Lower leg skin (tissue), 4 donors: ENCODE results near the gene CEP131. TPM values are rescaled to one million over a fixed set of nuclear protein-coding genes. Genes with fewer than 3 reads are reported as not detected.
A peak's percentile ranks its signal among the peaks of the same experiment; 100 is the strongest.

Experiments
- DNase-seq, 2 donors: peaks; one replicate each; pipeline ENCODE4 v3.0.0-alpha.2; 2019; ENCODE audit warnings: low spot score in 2 of 2
- H3K4me3 ChIP-seq: fragments of 200-600 bp; sonication (generic); 2 replicates; pipeline ENCODE4 v1.5.1; 2017; ENCODE audit warnings: mild to moderate bottlenecking, low read depth; ENCODE audit not compliant: poor library complexity, severe bottlenecking
- POLR2A ChIP-seq, 2 donors: fragments of 450-650 bp; IDR thresholded peaks; one replicate each; pipeline ENCODE4 v1.6.1; 2016 to 2017; ENCODE audit warnings: antibody characterized with exemption in 2 of 2, mild to moderate bottlenecking in 1 of 2, moderate library complexity in 1 of 2
- WGBS, 2 donors: methylation state at CpG; one replicate each; pipeline ENCODE4 v1.1.5; 2018; 5-methylcytosine and 5-hydroxymethylcytosine counted together
- intact Hi-C: fragments of 100-400 bp; cut with DNase I; formaldehyde crosslinking; loops from one replicate; pipeline ENCODE4 v1.15.0; 2023; ENCODE audit warnings: low total_unique reads
- total RNA-seq, 4 donors: library from RNA; depleted of rRNA; stranded (reverse); fragments of >200 nt; gene quantifications; one replicate each; pipeline ENCODE4 v1.1.0, GENCODE V29; 2016
- TF ChIP-seq, protein P1 (sequence below), 3 donors: fragments of 450-650 bp; IDR thresholded peaks; one replicate each; pipeline ENCODE4 v1.5.1; 2016; ENCODE audit warnings: antibody characterized with exemption in 3 of 3, mild to moderate bottlenecking in 3 of 3, moderate library complexity in 2 of 3

CEP131 gene
- total RNA-seq, 4 donors from 2014 or later = 4.3 to 12.9 (median 8.4) TPM

GRCh38 chr17:81142301-81143199 is 80.2 kb downstream of the CEP131 start:
- WGBS, 2 donors = 30 to 31% methylated on average over 13 to 14 of the region's 25 CpGs
- no peak for TF ChIP-seq POLR2A (IDR thresholded peaks at IDR 0.05)
- TF ChIP-seq, protein P1, sequence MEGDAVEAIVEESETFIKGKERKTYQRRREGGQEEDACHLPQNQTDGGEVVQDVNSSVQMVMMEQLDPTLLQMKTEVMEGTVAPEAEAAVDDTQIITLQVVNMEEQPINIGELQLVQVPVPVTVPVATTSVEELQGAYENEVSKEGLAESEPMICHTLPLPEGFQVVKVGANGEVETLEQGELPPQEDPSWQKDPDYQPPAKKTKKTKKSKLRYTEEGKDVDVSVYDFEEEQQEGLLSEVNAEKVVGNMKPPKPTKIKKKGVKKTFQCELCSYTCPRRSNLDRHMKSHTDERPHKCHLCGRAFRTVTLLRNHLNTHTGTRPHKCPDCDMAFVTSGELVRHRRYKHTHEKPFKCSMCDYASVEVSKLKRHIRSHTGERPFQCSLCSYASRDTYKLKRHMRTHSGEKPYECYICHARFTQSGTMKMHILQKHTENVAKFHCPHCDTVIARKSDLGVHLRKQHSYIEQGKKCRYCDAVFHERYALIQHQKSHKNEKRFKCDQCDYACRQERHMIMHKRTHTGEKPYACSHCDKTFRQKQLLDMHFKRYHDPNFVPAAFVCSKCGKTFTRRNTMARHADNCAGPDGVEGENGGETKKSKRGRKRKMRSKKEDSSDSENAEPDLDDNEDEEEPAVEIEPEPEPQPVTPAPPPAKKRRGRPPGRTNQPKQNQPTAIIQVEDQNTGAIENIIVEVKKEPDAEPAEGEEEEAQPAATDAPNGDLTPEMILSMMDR (IDR thresholded peaks at IDR 0.05) = no peak
- intact Hi-C loops = no loop called here
- H3K4me3 ChIP-seq = no peak overlapping the region
- peak; percentile 68 to 94 for DNase-seq

GRCh38 chr17:81140695-81141094 is 82.1 kb downstream of the CEP131 start:
- TF ChIP-seq, protein P1 (IDR thresholded peaks at IDR 0.05) = no peak
- TF ChIP-seq POLR2A (IDR thresholded peaks at IDR 0.05) = no peak
- 92 to 95% methylated on average over 36 to 37 of the region's 37 CpGs for WGBS, 2 donors
- intact Hi-C loops = no loop called here
- H3K4me3 ChIP-seq = no peak overlapping the region
- DNase-seq = no peak

DNA sequence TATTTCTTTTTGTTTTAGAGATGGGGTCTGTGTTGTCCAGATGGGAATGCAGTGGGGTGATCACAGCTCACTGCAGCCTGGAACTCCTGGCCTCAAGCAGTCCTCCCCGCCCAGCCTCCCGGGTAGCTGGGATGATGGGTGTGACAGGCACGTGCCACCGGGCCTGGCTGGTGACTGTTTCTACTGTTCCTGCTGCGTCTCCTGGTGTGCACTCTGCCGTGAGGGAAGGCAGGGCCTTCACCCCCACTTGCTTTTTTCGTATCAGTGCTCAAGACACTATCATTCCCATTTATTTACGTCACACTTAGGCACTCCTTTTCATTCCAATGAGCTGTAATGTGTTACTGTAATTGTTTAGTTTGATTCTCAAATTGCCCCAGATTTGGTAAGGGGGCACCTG is 82.7 kb downstream of the CEP131 start:
- no peak overlapping the region for H3K4me3 ChIP-seq
- no peak for DNase-seq
- no peak for TF ChIP-seq POLR2A (IDR thresholded peaks at IDR 0.05)
- TF ChIP-seq, protein P1 (IDR thresholded peaks at IDR 0.05) = no peak
- intact Hi-C loops = no loop called here
- 54 to 56% methylated on average over 8 of the region's 8 CpGs for WGBS, 2 donors

Other genes starting within 250 kb of the CEP131 start
- 10 to 100 TPM; 19.8 to 36.7 (median 26.1) TPM for gene CHMP6, start 231.1 kb downstream of the CEP131 start, total RNA-seq
- gene BAIAP2, start 187.8 kb downstream of the CEP131 start, total RNA-seq = 100 to 1,000 TPM; 190 to 308 (median 224) TPM
- not detected for gene PVALEF, start 57.5 kb downstream of the CEP131 start, total RNA-seq
- 1 to 10 TPM in 3 of 4 donors, under 1 TPM in 1; 0.81 to 3.5 (median 2.2) TPM for gene AATK, start 56.7 kb downstream of the CEP131 start, total RNA-seq
- 100 to 1,000 TPM in 1 of 4 donors, 10 to 100 TPM in 3; 40.7 to 104 (median 62.6) TPM for gene TEPSIN, start 16.1 kb upstream of the CEP131 start, total RNA-seq
- 10 to 100 TPM; 10.0 to 30.4 (median 15.9) TPM for gene NDUFAF8, start 16.4 kb upstream of the CEP131 start, total RNA-seq
- 100 to 1,000 TPM in 1 of 4 donors, 10 to 100 TPM in 3; 47.5 to 100 (median 73.3) TPM for gene SLC38A10, start 72.3 kb upstream of the CEP131 start, total RNA-seq
- gene BAHCC1, start 172.5 kb upstream of the CEP131 start, total RNA-seq = 10 to 100 TPM in 2 of 4 donors, 1 to 10 TPM in 2; 4.1 to 14.2 (median 10.0) TPM